Activated naive CD4-positive, alpha-beta T cell treated with anti-CD3 and anti-CD28 coated beads for 36 hours (primary cell): ENCODE measurements around the gene DUSP22. TPM values are rescaled to one million over a fixed set of nuclear protein-coding genes. Genes with fewer than 3 reads are reported as not detected.

Source experiments
- CTCF ChIA-PET: fragments of 350-600 bp; sonication (Branson Sonifier 250); formaldehyde crosslinking; loops from one replicate; lab custom pipeline; 2021; ENCODE audit warnings: antibody characterized with exemption; lab: Charles Lee
- DNase-seq: peaks from one replicate; pipeline ENCODE4 v3.0.0-alpha.2; 2020
- H3K27ac Mint-ChIP-seq: one replicate; pipeline ENCODE4 v1.8.0; 2021; ENCODE audit warnings: mild to moderate bottlenecking, mixed read lengths
- H3K27me3 Mint-ChIP-seq: one replicate; pipeline ENCODE4 v1.8.0; 2021; ENCODE audit warnings: low read depth, mixed read lengths
- H3K36me3 Mint-ChIP-seq: one replicate; pipeline ENCODE4 v1.8.0; 2021; ENCODE audit warnings: low read depth, mixed read lengths
- H3K4me1 Mint-ChIP-seq: one replicate; pipeline ENCODE4 v1.8.0; 2021; ENCODE audit warnings: low read depth, mixed read lengths
- H3K4me3 Mint-ChIP-seq: one replicate; pipeline ENCODE4 v1.8.0; 2021; ENCODE audit warnings: mild to moderate bottlenecking, moderate library complexity, mixed read lengths
- H3K9me3 Mint-ChIP-seq: one replicate; pipeline ENCODE4 v1.8.0; 2021; ENCODE audit warnings: mixed read lengths
- intact Hi-C: fragments of 100-400 bp; cut with micrococcal nuclease; formaldehyde crosslinking; loops from one replicate; pipeline ENCODE4 v1.15.1; 2023
- total RNA-seq, 2 experiments: library from RNA; stranded (reverse); gene quantifications; one replicate each; pipeline ENCODE4 v1.2.3, GENCODE V29; 2021

The DUSP22 gene
- total RNA-seq, 2 experiments from 2014 or later, result 44.6 to 46.9 TPM

DNA sequence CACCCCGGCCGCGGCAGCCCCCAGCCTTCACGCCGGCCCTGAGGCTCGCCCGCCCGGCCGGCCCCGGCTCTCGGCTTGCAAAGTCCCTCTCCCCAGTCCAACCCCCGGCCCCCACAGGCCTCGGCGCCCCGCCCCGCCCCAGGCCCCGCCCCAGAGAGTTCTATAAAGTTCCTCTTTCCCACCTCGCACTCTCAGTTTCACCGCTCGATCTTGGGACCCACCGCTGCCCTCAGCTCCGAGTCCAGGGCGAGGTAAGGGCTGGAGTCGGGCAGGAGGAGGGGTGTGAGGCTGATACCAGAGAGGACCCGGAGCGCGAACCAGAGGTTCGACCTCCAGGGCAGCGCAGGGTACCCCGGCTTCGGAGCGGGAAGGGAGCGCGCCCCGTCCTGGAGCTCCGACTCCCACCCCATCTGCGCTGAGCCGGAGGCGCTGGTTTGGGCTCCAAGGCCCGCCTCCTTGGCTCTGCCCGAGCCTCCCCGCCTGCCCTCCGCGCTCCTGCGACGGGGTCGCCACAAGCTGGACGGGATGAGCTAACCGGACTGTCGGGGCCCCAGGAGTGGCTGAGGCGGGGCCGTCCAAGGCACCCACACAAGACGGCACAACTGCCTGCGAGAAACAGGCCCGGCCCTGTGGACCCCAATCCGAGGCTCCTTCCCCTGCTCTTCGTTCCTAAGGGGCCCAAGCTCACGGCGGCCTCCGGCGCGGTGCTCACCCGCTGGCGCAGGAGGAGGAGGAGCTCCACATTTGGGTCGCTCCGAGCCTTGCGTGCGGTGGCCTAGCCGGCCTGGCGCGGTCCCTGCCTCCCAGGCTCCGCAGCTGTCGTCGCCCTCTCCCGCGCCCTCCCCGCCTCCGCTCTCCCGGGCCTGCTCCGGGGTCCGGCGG is 99.5 kb downstream of the DUSP22 start, which contains the start of gene IRF4:
IRF4 (plus strand) TSS at position 194 of the 882 bp plus-strand sequence. CDS start 1,401 bp downstream, outside the sequence.
- Mint-ChIP-seq H3K4me3 (peak within 1 kb of the TSS; percentile 93), H3K27ac (peak within 1 kb of the TSS; percentile 95), H3K36me3 (peaks cover 45% of the 10 kb centered on the region), H3K4me1 (peaks cover 44% of the 10 kb centered on the region), H3K9me3 (no peaks in the 10 kb centered on the region), H3K27me3 (peaks cover 4% of the 10 kb centered on the region)
- CTCF ChIA-PET, result interaction anchor here (0.8 to 4.5 kb wide), 12 partner anchors 11 to 203 kb away, joined by 3 to 20 read pairs (median 4); no protein-coding TSS in a partner anchor
- intact Hi-C loops, result loop anchor here (1.0 to 10.0 kb wide), 7 partner anchors 12 to 989 kb away; partner anchors contain the start of gene FOXQ1
- peak; percentile 70 for DNase-seq

DNA sequence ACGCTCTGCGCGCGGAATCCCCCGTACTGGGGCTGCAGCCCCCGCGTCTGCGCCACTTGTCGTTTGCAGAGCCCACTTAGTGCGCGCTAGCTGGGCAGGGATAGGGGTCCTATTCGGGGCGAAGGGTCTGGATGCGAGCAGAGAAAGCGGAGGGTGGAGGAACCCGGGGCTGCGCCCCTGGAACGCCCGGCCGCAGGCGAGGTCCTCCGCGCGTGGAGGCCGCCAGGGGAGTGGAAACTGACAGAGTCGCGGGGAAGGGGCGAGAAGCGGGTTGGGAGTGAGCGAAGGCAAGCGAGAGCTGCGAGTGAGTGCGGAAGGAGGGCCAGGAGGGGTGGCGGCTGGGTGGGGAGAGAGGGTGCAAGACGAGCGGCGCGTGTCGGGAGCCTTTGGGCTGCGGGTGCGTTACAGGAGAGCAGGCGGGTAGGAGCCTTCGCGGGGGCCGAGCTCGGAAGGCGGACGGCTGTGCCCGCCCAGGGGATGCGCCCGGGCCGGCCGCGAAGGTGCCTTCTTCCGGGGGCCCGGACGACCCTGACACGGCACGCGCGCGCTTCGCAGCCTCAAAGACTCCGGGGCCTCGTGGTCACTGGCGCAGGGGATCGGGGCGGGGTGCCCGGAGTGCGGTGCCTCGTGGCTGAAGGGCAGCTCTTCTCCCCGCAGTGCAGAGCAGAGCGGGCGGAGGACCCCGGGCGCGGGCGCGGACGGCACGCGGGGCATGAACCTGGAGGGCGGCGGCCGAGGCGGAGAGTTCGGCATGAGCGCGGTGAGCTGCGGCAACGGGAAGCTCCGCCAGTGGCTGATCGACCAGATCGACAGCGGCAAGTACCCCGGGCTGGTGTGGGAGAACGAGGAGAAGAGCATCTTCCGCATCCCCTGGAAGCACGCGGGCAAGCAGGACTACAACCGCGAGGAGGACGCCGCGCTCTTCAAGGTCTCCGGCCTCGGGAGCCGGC is 100.4 kb downstream of the DUSP22 start:
- DNase-seq, result peak; percentile 49
- Mint-ChIP-seq H3K4me1 (peaks cover 53% of the 10 kb centered on the region), H3K27ac (peak overlapping the region; percentile 95), H3K27me3 (no peaks in the 10 kb centered on the region), H3K9me3 (no peaks in the 10 kb centered on the region), H3K4me3 (peak overlapping the region; percentile 93), H3K36me3 (peaks cover 54% of the 10 kb centered on the region)
- intact Hi-C loops, result loop anchor here (10.0 kb wide), 1 partner anchor 922 kb away; the partner anchor contains the start of gene FOXQ1
- CTCF ChIA-PET, result interaction anchor here (0.6 to 4.5 kb wide), 13 partner anchors 10 to 204 kb away, joined by 3 to 20 read pairs (median 3); no protein-coding TSS in a partner anchor

DNA sequence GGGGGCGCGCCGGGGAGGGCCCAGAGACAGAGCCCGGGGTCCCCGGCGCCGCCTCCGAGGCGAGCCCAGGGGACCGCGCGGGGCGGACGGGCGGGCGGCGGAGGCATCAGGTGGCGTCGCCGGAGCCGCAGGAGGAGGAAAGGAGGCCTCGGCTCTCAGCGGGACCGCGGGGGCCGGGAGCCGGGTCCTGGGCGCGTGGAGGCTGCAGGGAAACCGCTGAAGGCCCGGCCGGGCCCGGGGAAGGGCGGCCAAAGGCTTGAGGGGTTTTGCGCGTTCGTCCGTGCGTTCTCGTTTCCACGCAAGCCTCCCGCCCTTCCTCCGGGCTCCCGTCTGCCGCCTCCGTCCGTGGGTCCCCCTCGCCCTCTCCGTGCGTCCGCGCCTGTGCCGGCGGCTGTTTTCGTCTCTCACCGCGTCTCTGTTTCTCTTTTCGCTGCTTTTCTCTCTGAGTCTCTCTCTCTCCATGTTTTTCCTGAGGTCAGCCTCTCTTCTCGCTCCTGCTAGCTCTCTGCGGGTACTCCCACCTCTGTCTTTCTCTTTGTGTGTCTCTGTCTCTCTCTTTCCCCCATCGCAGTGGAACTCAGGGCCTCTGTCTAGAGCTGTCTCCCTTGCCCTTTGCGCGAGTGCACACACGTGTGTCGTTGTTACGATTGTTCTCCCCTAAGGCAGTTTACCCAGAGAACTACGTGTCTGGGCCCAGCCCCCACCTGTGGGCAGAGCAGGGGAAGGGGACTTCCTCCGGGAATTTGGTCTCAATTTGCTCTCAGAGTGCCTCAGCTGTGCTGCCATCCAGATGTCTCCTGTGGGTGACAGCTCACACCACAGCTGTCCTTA is 101.3 kb downstream of the DUSP22 start:
- DNase-seq, result peak; percentile 60
- peak overlapping the region; percentile 98 for H3K27ac Mint-ChIP-seq
- CTCF ChIA-PET, result interaction anchor here (0.6 to 1.7 kb wide), 5 partner anchors 10 to 205 kb away, joined by 3 to 6 read pairs (median 4); no protein-coding TSS in a partner anchor
- H3K27me3 Mint-ChIP-seq, result no peaks in the 10 kb centered on the region
- intact Hi-C loops, result loop anchor here (10.0 kb wide), 1 partner anchor 921 kb away; the partner anchor contains the start of gene FOXQ1
- peaks cover 61% of the 10 kb centered on the region for H3K4me1 Mint-ChIP-seq
- H3K36me3 Mint-ChIP-seq, result peaks cover 62% of the 10 kb centered on the region
- H3K9me3 Mint-ChIP-seq, result no peaks in the 10 kb centered on the region
- H3K4me3 Mint-ChIP-seq, result peak overlapping the region; percentile 93

DNA sequence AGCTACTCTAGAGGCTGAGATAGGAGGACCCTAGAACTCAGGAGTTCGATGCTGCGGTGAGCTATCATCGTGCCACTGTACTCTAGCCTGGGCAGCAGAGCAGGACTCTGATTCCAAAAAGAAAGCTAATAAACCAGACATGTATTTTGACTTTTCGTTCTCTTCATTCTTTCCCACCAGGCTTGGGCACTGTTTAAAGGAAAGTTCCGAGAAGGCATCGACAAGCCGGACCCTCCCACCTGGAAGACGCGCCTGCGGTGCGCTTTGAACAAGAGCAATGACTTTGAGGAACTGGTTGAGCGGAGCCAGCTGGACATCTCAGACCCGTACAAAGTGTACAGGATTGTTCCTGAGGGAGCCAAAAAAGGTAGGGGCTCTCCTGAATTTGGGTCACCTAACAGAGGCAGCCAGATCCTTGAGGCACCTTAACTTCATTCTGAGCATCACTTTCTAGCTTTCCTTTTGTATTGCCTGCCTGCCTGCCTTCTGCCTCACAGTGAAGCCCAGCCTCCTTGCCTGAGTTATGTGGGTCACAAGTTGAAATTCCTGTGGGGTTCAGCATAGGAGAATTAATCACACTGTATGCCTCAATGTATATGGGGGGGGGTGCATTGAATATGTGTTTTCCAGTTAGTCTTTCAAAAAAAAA is 102.5 kb downstream of the DUSP22 start:
- CTCF ChIA-PET, result interaction anchor here (0.5 to 1.7 kb wide), 4 partner anchors 9 to 246 kb away, joined by 3 to 6 read pairs (median 4); no protein-coding TSS in a partner anchor
- DNase-seq, result no peak
- Mint-ChIP-seq H3K36me3 (peaks cover 73% of the 10 kb centered on the region), H3K27me3 (no peaks in the 10 kb centered on the region), H3K9me3 (no peaks in the 10 kb centered on the region), H3K4me3 (peak overlapping the region; percentile 93), H3K4me1 (peaks cover 61% of the 10 kb centered on the region), H3K27ac (peak overlapping the region; percentile 98)
- intact Hi-C loops, result loop anchor here (10.0 kb wide), 1 partner anchor 920 kb away; the partner anchor contains the start of gene FOXQ1

DNA sequence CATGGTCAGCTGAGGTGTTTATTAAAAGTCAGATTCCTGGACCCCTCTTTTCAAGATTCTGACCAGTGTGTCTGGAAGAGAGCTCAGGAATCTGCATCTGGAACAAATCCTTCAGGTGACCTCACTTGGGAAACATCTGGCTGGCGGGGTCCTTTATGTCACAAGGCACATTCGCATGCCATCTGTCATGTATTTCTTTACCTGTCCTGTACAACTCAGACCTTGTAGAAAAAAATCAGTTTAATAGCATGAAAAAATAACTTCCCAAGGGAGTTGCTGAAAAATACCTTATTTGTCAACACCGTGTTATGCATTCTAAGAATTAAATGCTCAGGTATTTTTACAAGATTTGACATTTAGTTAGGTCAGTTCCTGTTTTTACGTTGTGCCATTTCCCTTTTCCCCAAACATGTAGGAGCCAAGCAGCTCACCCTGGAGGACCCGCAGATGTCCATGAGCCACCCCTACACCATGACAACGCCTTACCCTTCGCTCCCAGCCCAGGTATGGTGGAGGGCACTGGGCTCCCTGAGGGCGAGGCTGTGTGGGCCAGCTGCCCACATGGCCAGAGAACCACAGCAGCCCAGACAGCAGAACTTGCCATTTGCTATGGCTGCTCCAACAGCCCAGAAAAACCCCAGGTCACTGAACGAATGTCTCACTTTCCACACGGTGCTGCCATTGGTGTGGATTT is 103.3 kb downstream of the DUSP22 start:
- intact Hi-C loops, result loop anchor here (10.0 kb wide), 1 partner anchor 919 kb away; the partner anchor contains the start of gene FOXQ1
- CTCF ChIA-PET, result interaction anchor here (1.7 kb wide), 1 partner anchor 8 kb away, joined by 6 read pairs; no protein-coding TSS in a partner anchor
- Mint-ChIP-seq H3K36me3 (peaks cover 80% of the 10 kb centered on the region), H3K27ac (peak overlapping the region; percentile 98), H3K9me3 (no peaks in the 10 kb centered on the region), H3K27me3 (no peaks in the 10 kb centered on the region), H3K4me3 (peak overlapping the region; percentile 93), H3K4me1 (peaks cover 60% of the 10 kb centered on the region)
- no peak for DNase-seq

DNA sequence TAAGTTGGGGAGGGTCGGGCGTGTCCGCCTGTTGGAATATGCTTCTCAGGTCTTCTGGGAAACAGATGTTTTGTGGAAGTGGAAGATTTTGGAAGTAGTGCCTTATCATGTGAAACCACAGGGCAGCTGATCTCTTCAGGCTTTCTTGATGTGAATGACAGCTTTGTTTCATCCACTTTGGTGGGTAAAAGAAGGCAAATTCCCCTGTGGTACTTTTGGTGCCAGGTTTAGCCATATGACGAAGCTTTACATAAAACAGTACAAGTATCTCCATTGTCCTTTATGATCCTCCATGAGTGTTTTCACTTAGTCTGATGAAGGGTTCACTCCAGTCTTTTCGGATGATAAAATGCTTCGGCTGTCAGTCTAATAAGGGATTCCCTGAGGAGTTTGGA is 103.8 kb downstream of the DUSP22 start:
- no peak for DNase-seq
- peak overlapping the region; percentile 93 for H3K4me3 Mint-ChIP-seq
- H3K9me3 Mint-ChIP-seq, result no peaks in the 10 kb centered on the region
- peak overlapping the region; percentile 98 for H3K27ac Mint-ChIP-seq
- H3K27me3 Mint-ChIP-seq, result no peaks in the 10 kb centered on the region
- peaks cover 63% of the 10 kb centered on the region for H3K4me1 Mint-ChIP-seq
- intact Hi-C loops, result loop anchor here (10.0 kb wide), 1 partner anchor 919 kb away; the partner anchor contains the start of gene FOXQ1
- CTCF ChIA-PET, result no interaction called here
- H3K36me3 Mint-ChIP-seq, result peaks cover 82% of the 10 kb centered on the region

DNA sequence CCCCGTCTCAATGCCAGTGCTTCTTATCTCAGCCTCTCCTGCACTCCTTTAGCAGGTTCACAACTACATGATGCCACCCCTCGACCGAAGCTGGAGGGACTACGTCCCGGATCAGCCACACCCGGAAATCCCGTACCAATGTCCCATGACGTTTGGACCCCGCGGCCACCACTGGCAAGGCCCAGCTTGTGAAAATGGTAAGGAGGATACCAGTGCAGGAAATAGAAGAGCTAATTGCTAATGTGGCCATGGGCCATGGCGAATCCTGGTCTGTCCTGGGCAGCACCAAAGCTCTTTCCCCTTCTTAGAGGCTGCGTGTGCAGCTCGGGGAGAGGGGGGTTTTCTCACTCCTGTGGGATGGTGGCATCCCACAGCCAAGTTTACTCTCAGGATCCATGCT is 104.8 kb downstream of the DUSP22 start:
- no peak for DNase-seq
- peak overlapping the region; percentile 76 for H3K4me3 Mint-ChIP-seq
- CTCF ChIA-PET, result interaction anchor here (0.5 to 2.1 kb wide), 4 partner anchors 10 to 155 kb away, joined by 3 to 7 read pairs (median 3); no protein-coding TSS in a partner anchor
- H3K36me3 Mint-ChIP-seq, result peaks cover 88% of the 10 kb centered on the region
- no peaks in the 10 kb centered on the region for H3K9me3 Mint-ChIP-seq
- peaks cover 72% of the 10 kb centered on the region for H3K4me1 Mint-ChIP-seq
- H3K27ac Mint-ChIP-seq, result peak overlapping the region; percentile 89
- intact Hi-C loops, result loop anchor here (10.0 kb wide), 1 partner anchor 918 kb away; the partner anchor contains the start of gene FOXQ1
- no peaks in the 10 kb centered on the region for H3K27me3 Mint-ChIP-seq

DNA sequence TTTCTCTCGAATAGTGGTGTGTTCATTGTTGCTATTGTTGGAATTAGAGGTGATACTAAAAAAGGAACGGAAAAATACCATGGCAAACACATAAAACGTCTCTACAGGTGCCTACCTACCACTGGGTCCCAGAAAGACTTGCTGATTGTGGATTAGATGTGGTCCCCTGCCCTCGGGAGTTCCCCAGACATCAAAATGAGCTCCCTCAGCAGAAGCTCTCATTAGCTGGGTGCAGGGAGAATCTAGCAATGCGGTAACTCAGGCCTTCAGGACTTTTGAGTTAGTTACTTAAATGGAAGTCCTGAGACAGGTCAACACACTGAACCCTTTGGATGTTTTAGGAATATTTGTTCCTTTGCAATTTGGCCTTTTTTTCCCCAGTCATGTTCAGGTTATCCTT is 105.3 kb downstream of the DUSP22 start:
- intact Hi-C loops, result loop anchor here (10.0 kb wide), 1 partner anchor 917 kb away; the partner anchor contains the start of gene FOXQ1
- Mint-ChIP-seq H3K36me3 (peaks cover 89% of the 10 kb centered on the region), H3K4me1 (peaks cover 77% of the 10 kb centered on the region), H3K4me3 (peak overlapping the region; percentile 76), H3K27me3 (no peaks in the 10 kb centered on the region), H3K9me3 (no peaks in the 10 kb centered on the region), H3K27ac (peak overlapping the region; percentile 89)
- CTCF ChIA-PET, result interaction anchor here (0.6 to 2.1 kb wide), 6 partner anchors 9 to 1137 kb away, joined by 3 to 7 read pairs (median 3); no protein-coding TSS in a partner anchor
- peak; percentile 36 for DNase-seq

DNA sequence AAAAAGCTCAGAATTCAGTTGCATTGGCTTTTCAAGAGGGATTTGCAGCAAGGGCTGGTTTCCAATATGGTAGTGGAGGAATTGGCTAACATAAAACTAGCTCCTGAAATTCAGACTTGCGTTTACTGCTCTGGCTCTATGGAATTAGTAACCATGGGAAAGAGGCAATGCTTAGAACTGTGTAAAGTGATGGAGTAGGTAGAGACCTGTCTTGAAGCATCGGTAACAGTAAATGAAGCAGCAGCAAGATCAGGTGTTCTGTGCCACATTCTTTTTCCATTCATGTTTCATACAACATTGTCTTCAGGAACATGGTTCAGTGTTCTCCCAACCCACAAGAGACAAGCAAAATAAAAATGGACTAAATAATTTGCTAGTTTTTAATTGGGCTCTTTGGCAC is 105.8 kb downstream of the DUSP22 start:
- CTCF ChIA-PET, result interaction anchor here (0.6 to 2.1 kb wide), 5 partner anchors 105 to 1137 kb away, joined by 3 to 7 read pairs (median 3); no protein-coding TSS in a partner anchor
- Mint-ChIP-seq H3K4me1 (peaks cover 82% of the 10 kb centered on the region), H3K4me3 (peak overlapping the region; percentile 76), H3K27ac (peak overlapping the region; percentile 89), H3K9me3 (no peaks in the 10 kb centered on the region), H3K36me3 (peaks cover 89% of the 10 kb centered on the region), H3K27me3 (no peaks in the 10 kb centered on the region)
- DNase-seq, result no peak
- intact Hi-C loops, result loop anchor here (10.0 kb wide), 1 partner anchor 917 kb away; the partner anchor contains the start of gene FOXQ1
